Temporal lobe (tissue), 2 donors: ENCODE data around the gene PCOLCE2. TPM values are rescaled to one million over a fixed set of nuclear protein-coding genes. Genes with fewer than 3 reads are reported as not detected.

Source experiments
- small RNA-seq: library from RNA; depleted of rRNA; stranded (forward); fragments of <200 nt; gene quantifications from one replicate; pipeline ENCODE3, GENCODE V24; 2014; ENCODE audit warnings: low replicate concordance
- total RNA-seq: library from RNA; depleted of rRNA; stranded (reverse); fragments of >200 nt; gene quantifications from one replicate; pipeline ENCODE4 v1.2.3, GENCODE V29; 2014

The PCOLCE2 gene
- total RNA-seq, 1 donor from 2014 or later = 3.2 TPM

Small RNAs within 50 kb of the gene (small RNA-seq; reads per million reads assigned to genes)
- gene RNU7-47P = not detected

Other genes starting within 250 kb of the PCOLCE2 start
- gene TRPC1, start 165.0 kb downstream of the PCOLCE2 start, total RNA-seq = 102 TPM
- 2.0 TPM for gene PAQR9, start 74.6 kb upstream of the PCOLCE2 start, total RNA-seq
- gene U2SURP, start 112.5 kb upstream of the PCOLCE2 start, total RNA-seq = 82.1 TPM
- 23.4 TPM for gene CHST2, start 230.7 kb upstream of the PCOLCE2 start, total RNA-seq